ENCODE results near the gene PITPNB.

PITPNB gene

GRCh38 chr22:27834364-27835185 is 84.5 kb downstream of the PITPNB start:
- no peak for DNase-seq (ENCODE audit: low read depth, low spot score)

GRCh38 chr22:27833803-27834202 is 85.3 kb downstream of the PITPNB start:
- DNase-seq (ENCODE audit: low read depth, low spot score) = no peak

- no peak for DNase-seq (ENCODE audit: low read depth, low spot score)
These were observed 86.5 kb downstream of the PITPNB start for GRCh38 chr22:27832606-27833005.

GRCh38 chr22:27829620-27830019 is 89.4 kb downstream of the PITPNB start:
- DNase-seq (ENCODE audit: low read depth, low spot score) = no peak

GRCh38 chr22:27827604-27828587 is 91.2 kb downstream of the PITPNB start:
- DNase-seq (ENCODE audit: low read depth, low spot score) = no peak

- DNase-seq (ENCODE audit: low read depth, low spot score) = no peak
These were observed 93.9 kb downstream of the PITPNB start for GRCh38 chr22:27825174-27825573.

- DNase-seq (ENCODE audit: low read depth, low spot score) = no peak
These were observed 95.8 kb downstream of the PITPNB start for GRCh38 chr22:27823221-27823620.

DNA sequence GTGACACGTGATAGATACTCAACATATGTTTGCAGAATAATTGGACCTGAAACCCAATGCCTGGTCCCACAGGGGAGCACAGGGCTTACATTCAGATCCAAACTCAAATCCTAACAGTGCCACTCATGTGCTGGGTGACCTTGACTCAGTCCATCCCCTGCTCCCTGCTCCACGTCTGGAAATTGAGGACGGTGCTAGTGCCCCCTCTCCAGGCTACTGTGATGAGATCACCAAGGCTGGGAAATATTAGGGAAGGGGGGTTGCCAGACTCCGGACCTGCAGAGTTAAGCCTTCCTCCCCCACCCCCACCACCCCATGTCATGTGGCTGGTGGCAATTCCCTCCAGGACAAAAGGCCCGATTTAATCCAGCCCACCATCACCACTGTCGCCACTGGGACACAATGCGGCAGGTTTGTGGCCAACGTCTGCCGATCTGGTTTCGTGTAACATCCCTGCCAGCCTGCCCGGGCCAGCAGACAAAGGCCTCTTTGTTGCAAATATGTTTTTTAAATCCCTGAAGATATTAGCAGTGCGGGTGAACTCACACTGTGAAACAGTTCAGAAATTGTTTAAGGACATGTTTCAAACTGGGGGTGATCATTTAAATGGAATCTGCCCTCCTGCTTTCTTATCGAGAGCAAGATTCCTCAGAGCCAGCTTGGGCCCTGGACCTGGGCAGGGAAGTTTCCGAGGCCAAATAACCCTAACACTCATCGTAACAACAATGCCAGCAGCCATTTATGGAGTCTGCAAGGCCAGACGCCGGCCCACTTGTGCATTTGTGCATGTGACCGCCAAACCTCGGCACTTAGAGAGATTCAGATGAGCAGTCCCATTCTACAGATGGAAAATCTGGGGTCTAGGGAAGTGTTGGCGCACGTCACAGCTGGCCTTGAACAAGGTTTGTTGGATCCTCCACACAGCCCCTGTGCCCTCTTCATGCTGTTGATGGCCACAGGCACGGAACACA is 97.9 kb downstream of the PITPNB start:
- no peak for DNase-seq (ENCODE audit: low read depth, low spot score)

- no peak for DNase-seq (ENCODE audit: low read depth, low spot score)
These were observed 102.5 kb downstream of the PITPNB start for GRCh38 chr22:27816552-27816951.

DNA sequence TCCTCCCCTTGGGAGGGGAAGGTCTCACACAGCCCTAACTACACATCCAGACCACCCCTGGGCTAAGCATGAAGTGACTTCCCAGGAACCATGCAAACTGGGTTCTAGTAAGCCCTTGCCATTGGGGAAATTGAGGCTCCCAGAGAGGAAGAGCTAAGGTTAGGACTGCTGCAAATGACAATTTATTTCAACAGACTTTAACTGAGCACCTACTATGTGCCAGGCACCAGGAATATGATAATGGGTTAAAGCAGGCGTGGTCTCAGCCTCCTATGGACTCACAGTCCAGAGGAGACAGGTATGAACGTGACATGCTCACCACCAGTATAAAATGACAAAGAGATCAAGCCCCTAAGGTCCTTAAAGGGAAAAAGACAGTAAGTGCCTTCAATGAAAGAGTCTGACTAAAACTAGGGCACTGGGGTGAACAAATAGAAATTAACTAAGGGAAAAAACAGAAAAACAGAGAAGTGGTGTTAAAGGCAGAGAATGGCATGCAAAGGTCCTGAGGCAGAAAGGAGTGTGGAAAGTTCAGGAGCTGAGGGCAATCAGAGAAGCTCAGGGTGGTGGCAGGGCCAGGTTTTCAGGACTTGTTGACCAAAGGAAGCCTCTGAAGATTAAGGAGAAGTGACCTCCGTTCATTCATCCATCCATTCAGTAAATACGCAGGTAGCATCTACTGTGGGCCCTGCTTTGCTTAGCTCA is 103.1 kb downstream of the PITPNB start:
- DNase-seq (ENCODE audit: low read depth, low spot score) = no peak

- no peak for DNase-seq (ENCODE audit: low read depth, low spot score)
These were observed 104.1 kb downstream of the PITPNB start for GRCh38 chr22:27814993-27815392.

- DNase-seq (ENCODE audit: low read depth, low spot score) = no peak
These were observed 107.3 kb downstream of the PITPNB start for GRCh38 chr22:27811778-27812177.

GRCh38 chr22:27810609-27811151 is 108.4 kb downstream of the PITPNB start:
- no peak for DNase-seq (ENCODE audit: low read depth, low spot score)

DNA sequence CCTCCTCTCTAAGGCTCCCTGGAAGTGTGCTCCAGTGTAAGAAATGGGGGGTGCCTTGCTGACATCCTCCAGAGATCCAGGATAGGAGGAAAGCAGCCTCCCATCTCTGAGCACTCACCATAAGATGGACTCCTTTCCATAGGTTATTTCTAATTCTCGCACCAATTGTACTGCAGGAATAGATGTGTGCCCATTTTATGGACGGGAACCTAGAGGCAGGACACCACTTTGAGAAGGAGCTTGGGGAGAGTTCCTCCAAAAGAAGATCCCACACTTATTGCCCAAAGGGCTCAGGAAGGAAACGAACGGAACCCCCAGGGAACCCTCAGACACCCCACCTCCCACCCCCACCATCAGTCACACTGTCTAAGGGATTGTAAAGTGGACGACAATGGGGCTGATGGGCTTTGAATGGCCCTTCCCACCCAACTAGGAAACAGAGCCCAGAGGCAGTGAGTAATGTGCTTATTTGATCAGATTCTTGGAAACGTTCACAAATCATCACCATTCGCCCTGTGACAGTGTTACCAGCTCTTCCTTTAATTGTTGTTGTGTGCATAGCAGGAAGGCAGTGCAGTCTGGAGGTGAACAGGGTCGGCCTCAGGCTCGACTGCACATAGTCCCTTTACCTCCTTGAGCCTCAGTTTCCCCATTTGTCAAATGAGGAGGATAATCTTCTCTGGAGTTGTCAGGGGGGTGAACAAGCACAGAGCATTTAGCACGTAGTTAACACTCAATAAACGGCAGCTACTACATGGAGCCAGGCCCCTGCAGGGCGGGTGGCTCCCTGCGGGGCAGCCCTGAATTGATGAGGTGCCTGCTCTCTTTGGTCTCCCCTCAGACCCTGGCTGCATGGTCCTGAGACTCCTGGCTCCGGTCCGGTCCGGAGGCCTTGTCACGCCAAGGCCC is 109.1 kb downstream of the PITPNB start:
- DNase-seq (ENCODE audit: low read depth, low spot score) = no peak

- DNase-seq (ENCODE audit: low read depth, low spot score) = no peak
These were observed 109.8 kb downstream of the PITPNB start for GRCh38 chr22:27809226-27809603.

- DNase-seq (ENCODE audit: low read depth, low spot score) = no peak
These were observed 110.4 kb downstream of the PITPNB start for GRCh38 chr22:27808451-27809225.

GRCh38 chr22:27805841-27806240 is 113.2 kb downstream of the PITPNB start:
- no peak for DNase-seq (ENCODE audit: low read depth, low spot score)

- no peak for DNase-seq (ENCODE audit: low read depth, low spot score)
These were observed 114.4 kb downstream of the PITPNB start for GRCh38 chr22:27804470-27805297.
